ENCODE data around the gene TWF2.

GRCh38 chr3:52195823-52196331, 43.1 kb downstream of the TWF2 start:
- TF ChIP-seq CEBPB (IDR thresholded peaks at IDR 0.05) (no peak), RCOR1 (IDR thresholded peaks at IDR 0.05; ENCODE audit: low read depth, low read length) (no peak), MYC (IDR thresholded peaks at IDR 0.05; ENCODE audit: borderline replicate concordance, low read length) (no peak), JUN (IDR thresholded peaks at IDR 0.05) (no peak), FOSL2 (IDR thresholded peaks at IDR 0.05) (no peak), FOSL2 (CRISPR knock-in tag; IDR thresholded peaks at IDR 0.05) (no peak)

All from A549 (cell line).